Neural crest cell (in vitro differentiated cells): Measurements from ENCODE around the gene COL2A1. TPM values are rescaled to one million over a fixed set of nuclear protein-coding genes. Genes with fewer than 3 reads are reported as not detected.

Source experiments
- DNase-seq: peaks from one replicate; pipeline ENCODE4 v3.0.0; 2021; ENCODE audit warnings: low read depth, mixed read lengths, low spot score
- H3K27ac Mint-ChIP-seq: one replicate; pipeline ENCODE4 v1.8.0; 2021; ENCODE audit warnings: mild to moderate bottlenecking, mixed read lengths; ENCODE audit not compliant: unreplicated experiment
- H3K27me3 Mint-ChIP-seq: 2 replicates; pipeline ENCODE4 v1.8.0; 2021; ENCODE audit warnings: low read depth, mild to moderate bottlenecking, mixed read lengths
- H3K36me3 Mint-ChIP-seq: 2 replicates; pipeline ENCODE4 v1.8.0; 2021; ENCODE audit warnings: low read depth, mild to moderate bottlenecking, mixed read lengths
- H3K4me1 Mint-ChIP-seq: 2 replicates; pipeline ENCODE4 v1.8.0; 2021; ENCODE audit warnings: mixed read lengths
- H3K4me3 Mint-ChIP-seq: one replicate; pipeline ENCODE4 v1.8.0; 2021; ENCODE audit warnings: mild to moderate bottlenecking, mixed read lengths
- H3K9me3 Mint-ChIP-seq: 2 replicates; pipeline ENCODE4 v1.8.0; 2021; ENCODE audit warnings: mixed read lengths
- CTCF ChIP-seq: fragments of 200-600 bp; sonication (generic); conservative IDR thresholded peaks from 2 replicates; pipeline ENCODE4 v1.5.0; 2021; ENCODE audit warnings: antibody characterized with exemption, mild to moderate bottlenecking
- total RNA-seq: library from RNA; stranded (reverse); gene quantifications from 2 replicates; pipeline ENCODE4 v1.2.1, GENCODE V29; 2021

Gene COL2A1
- total RNA-seq, 1 donor from 2014 or later: 386 TPM

GRCh38 chr12:47984331-47984801, 19.9 kb downstream of the COL2A1 start:
- Mint-ChIP-seq H3K4me1 (peaks cover 23% of the 10 kb centered on the region), H3K27me3 (no peaks in the 10 kb centered on the region), H3K27ac (no peak overlapping the region), H3K36me3 (peaks cover 17% of the 10 kb centered on the region), H3K4me3 (no peak overlapping the region), H3K9me3 (no peaks in the 10 kb centered on the region)
- no peak for DNase-seq
- TF ChIP-seq CTCF: no peak

- H3K4me3 Mint-ChIP-seq: no peak overlapping the region
- no peak for DNase-seq
- H3K4me1 Mint-ChIP-seq: peaks cover 15% of the 10 kb centered on the region
- H3K27ac Mint-ChIP-seq: no peak overlapping the region
- H3K9me3 Mint-ChIP-seq: no peaks in the 10 kb centered on the region
- no peaks in the 10 kb centered on the region for H3K27me3 Mint-ChIP-seq
- H3K36me3 Mint-ChIP-seq: peaks cover 20% of the 10 kb centered on the region
- no peak for TF ChIP-seq CTCF
Observed at GRCh38 chr12:47983541-47984115, 20.6 kb downstream of the COL2A1 start.

- Mint-ChIP-seq H3K36me3 (peaks cover 16% of the 10 kb centered on the region), H3K27me3 (no peaks in the 10 kb centered on the region), H3K9me3 (no peaks in the 10 kb centered on the region), H3K4me1 (peaks cover 7% of the 10 kb centered on the region), H3K27ac (no peak overlapping the region), H3K4me3 (no peak overlapping the region)
- no peak for TF ChIP-seq CTCF
- no peak for DNase-seq
Observed at GRCh38 chr12:47982770-47983169, 21.5 kb downstream of the COL2A1 start.

DNA sequence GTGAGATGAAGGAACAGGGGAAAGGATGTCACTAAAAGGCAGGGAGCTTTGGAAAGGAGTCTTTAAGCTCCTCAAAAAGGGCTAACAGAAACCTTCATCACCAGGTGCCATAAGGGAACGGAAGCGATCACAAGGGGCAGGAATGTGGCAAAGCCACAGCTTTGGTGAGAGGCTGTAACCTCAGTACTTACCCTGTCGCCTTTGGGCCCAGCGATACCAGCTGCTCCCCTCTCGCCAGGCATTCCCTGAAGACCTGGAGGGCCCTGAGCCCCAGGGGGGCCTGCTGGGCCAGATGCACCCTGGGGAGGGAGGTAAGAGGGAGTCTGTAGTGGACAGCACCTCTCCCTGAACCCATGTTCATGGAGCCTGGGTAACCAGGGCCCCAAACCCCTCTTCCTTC, 22.0 kb downstream of the COL2A1 start:
- H3K4me1 Mint-ChIP-seq: peaks cover 2% of the 10 kb centered on the region
- no peak overlapping the region for H3K4me3 Mint-ChIP-seq
- H3K27me3 Mint-ChIP-seq: no peaks in the 10 kb centered on the region
- TF ChIP-seq CTCF: no peak
- H3K36me3 Mint-ChIP-seq: peaks cover 15% of the 10 kb centered on the region
- H3K27ac Mint-ChIP-seq: no peak overlapping the region
- no peaks in the 10 kb centered on the region for H3K9me3 Mint-ChIP-seq
- DNase-seq: no peak

- Mint-ChIP-seq H3K4me1 (no peaks in the 10 kb centered on the region), H3K9me3 (no peaks in the 10 kb centered on the region)
Observed at GRCh38 chr12:47981496-47982260, 22.6 kb downstream of the COL2A1 start.

More at GRCh38 chr12:47981496-47982260, 22.6 kb downstream of the COL2A1 start:
- Mint-ChIP-seq H3K27me3 (no peaks in the 10 kb centered on the region), H3K4me3 (no peak overlapping the region), H3K36me3 (peaks cover 10% of the 10 kb centered on the region), H3K27ac (no peak overlapping the region)
- no peak for TF ChIP-seq CTCF
- no peak for DNase-seq
